VCaP (cell line): ENCODE measurements around the gene TMEM94.

Experiments
- H3K27ac ChIP-seq: fragments of 450-650 bp; 2 replicates; pipeline ENCODE4 v1.5.1; 2017
- TF ChIP-seq, protein P1 (sequence below): fragments of 450-650 bp; conservative IDR thresholded peaks from 2 replicates; pipeline ENCODE4 v1.5.1; 2017; ENCODE audit warnings: mild to moderate bottlenecking, moderate library complexity

Gene TMEM94

DNA sequence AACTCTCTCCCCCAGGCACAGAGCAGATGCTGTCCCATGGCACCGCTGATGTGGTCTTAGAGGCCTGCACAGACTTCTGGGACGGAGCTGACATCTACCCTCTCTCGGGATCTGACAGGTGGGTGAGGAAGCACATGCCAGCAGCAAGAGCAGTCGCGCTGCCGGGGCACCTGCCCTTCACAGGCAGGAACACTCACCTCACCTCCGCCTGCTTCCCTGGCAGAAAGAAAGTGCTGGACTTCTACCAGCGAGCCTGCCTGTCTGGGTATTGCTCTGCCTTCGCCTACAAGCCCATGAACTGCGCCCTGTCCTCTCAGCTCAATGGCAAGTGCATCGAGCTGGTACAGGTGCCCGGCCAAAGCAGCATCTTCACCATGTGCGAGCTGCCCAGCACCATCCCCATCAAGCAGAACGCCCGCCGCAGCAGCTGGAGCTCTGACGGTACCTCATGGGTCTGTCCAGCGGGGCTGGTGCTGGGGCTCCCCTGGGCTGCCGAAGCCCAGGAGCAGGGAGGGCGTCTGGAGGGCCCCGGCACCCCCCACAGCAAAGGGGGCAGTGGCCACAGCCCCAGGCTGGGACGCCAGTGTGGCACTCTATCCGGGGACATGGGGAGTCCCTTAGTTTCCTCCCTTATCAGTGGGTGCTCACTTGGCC, 37.2 kb downstream of the TMEM94 start:
- no peak overlapping the region for H3K27ac ChIP-seq

DNA sequence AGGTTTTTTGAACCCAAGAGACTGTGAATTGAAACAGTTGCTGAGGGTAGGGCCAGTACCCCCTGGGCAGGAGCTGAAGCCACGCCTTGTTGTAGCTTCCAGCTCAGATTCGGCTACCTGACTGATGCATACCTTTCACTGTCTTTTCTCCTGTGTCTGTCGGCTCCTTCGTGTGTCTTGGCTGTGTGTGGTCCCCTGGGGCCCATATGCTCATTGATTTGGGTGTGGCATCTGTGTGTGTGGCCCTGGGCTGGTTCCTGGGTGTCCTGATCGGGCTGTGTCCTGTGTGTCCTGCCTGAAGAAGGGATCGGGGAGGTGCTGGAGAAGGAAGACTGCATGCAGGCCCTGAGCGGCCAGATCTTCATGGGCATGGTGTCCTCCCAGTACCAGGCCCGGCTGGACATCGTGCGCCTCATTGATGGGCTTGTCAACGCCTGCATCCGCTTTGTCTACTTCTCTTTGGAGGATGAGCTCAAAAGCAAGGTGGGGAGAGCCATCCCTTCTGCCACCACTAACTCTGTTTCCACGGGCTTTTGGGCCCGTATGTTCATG, 38.0 kb downstream of the TMEM94 start:
- TF ChIP-seq, protein P1, sequence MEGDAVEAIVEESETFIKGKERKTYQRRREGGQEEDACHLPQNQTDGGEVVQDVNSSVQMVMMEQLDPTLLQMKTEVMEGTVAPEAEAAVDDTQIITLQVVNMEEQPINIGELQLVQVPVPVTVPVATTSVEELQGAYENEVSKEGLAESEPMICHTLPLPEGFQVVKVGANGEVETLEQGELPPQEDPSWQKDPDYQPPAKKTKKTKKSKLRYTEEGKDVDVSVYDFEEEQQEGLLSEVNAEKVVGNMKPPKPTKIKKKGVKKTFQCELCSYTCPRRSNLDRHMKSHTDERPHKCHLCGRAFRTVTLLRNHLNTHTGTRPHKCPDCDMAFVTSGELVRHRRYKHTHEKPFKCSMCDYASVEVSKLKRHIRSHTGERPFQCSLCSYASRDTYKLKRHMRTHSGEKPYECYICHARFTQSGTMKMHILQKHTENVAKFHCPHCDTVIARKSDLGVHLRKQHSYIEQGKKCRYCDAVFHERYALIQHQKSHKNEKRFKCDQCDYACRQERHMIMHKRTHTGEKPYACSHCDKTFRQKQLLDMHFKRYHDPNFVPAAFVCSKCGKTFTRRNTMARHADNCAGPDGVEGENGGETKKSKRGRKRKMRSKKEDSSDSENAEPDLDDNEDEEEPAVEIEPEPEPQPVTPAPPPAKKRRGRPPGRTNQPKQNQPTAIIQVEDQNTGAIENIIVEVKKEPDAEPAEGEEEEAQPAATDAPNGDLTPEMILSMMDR, result no peak
- no peak overlapping the region for H3K27ac ChIP-seq

More for the DNA sequence above, 37.2 kb downstream of the TMEM94 start:
- TF ChIP-seq, protein P1, result no peak

DNA sequence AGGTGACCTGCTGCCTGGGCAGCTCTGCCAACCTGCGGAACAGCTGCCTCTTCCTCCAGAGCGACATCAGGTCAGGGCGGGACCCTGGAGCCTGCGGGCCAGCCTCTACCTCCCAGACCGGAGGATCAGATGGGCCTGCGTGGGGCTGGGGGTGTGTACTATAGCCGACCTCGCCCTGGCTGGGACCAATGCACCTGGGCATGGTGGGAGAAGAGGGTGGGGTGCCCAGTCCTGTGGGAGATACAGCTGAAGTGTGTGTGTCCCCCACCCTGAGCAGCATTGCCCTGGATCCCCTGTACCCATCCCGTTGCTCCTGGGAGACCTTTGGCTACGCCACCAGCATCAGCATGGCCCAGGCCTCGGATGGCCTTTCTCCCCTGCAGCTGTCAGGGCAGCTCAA, 39.6 kb downstream of the TMEM94 start:
- no peak overlapping the region for H3K27ac ChIP-seq

DNA sequence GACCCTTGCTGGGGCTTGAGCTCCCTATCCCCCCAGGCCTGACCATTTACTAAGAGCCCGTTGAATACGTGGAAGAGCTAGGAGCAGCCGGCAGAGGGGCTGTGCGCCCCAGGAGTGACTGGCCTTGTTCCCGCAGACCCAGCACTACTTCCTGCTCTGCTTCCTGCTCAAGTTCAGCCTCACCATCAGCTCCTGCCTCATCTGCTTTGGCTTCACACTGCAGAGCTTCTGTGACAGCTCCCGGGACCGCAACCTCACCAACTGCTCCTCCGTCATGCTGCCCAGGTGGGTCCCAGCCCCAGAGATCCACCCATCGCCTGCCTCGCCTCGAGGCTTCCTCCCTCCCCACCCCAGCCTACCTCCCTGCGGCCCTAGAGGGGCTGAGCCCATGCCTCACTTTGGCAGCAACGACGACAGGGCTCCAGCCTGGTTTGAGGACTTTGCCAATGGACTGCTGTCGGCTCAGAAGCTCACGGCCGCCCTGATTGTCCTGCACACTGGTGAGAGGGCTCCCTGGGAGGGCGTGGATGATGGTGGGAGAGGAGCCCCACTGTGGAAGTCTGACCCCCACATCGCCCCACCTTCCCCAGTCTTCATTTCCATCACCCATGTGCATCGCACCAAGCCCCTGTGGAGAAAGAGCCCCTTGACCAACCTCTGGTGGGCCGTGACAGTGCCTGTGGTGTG, 41.7 kb downstream of the TMEM94 start:
- no peak overlapping the region for H3K27ac ChIP-seq

More for the DNA sequence above, 39.6 kb downstream of the TMEM94 start:
- TF ChIP-seq, protein P1, result no peak

DNA sequence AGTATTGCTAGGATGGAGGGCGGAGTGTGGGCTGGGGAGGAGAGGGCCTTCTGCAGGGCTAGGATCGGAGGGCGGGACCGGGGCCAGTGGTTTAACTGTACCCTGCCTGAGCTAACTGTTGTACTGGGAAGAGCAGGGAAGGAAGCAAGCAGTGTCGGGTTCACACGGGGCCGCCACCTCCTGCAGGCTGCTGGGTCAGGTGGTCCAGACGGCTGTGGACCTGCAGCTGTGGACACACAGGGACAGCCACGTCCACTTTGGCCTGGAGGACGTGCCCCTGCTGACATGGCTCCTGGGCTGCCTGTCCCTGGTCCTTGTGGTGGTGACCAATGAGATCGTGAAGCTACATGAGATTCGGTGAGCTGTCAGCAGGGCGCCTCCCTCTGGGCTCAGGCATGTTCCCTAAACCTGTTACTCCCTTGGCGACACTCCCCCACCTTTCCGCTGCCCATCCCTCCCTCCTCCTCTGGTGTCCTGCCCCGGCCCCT, 42.3 kb downstream of the TMEM94 start:
- no peak overlapping the region for H3K27ac ChIP-seq
- TF ChIP-seq, protein P1, result no peak

More for the DNA sequence above, 41.7 kb downstream of the TMEM94 start:
- TF ChIP-seq, protein P1, result no peak

DNA sequence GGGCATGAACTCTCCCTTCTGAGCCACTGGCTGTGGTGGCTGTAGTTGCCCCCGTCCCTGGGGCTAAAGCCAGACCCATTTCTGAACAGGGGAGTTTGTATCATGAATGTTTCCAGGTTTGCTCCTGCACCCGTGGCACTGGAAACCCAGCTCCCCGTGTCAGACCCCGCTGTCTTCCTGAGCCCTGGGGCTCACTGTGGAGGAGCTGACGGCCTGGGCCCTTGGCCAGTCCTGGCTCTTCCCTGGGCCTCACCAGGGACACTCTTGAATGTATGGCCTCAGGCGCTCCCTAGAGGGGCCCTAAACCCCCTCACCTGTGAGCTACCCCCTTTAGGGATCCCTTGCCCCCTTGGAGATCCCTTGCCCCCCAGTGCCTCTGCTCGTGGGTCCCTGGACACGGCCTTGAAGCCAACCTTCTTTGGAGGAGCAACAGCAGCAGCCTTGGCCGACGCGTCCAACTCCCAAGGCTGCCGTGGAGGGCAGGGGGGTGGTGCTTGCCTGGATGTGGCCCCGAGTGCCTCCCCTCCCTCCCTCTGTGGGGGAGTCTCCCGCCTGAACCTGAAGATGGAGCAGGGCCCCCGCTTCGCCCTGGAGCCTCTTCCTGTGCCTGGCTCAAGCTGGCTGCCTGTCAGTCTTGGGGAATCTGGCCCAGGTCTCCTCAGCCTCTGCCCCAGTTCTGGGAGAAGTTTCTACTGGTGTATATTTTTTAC, 43.0 kb downstream of the TMEM94 start:
- no peak overlapping the region for H3K27ac ChIP-seq
- TF ChIP-seq, protein P1, result no peak
